ENCODE results near the gene NTN1. TPM values are rescaled to one million over a fixed set of nuclear protein-coding genes. Genes with fewer than 3 reads are reported as not detected.

Gene NTN1
- total RNA-seq, 1 donor from 2014 or later = 1.1 TPM

GRCh38 chr17:9002606-9003354 is 18.5 kb upstream of the NTN1 start:
- no peak for TF ChIP-seq CTCF (IDR thresholded peaks at IDR 0.05)
- ATAC-seq (ENCODE audit: low read depth) = peak; percentile 64
- POLR2A ChIA-PET = interaction anchor here (0.7 to 1.2 kb wide), 4 partner anchors 18 to 288 kb away, joined by 3 to 6 read pairs (median 4); partner anchors contain the start of genes NTN1 and PIK3R5

GRCh38 chr17:9003355-9004131 is 17.8 kb upstream of the NTN1 start:
- no peak for TF ChIP-seq CTCF (IDR thresholded peaks at IDR 0.05)
- ChIA-PET POLR2A (interaction anchor here (1.1 to 1.2 kb wide), 2 partner anchors 38 to 287 kb away, joined by 3 to 4 read pairs; partner anchors contain the start of gene PIK3R5), CTCF (interaction anchor here (0.7 to 2.0 kb wide), 7 partner anchors 10 to 593 kb away, joined by 3 to 5 read pairs (median 3); partner anchors contain the start of gene NTN1)
- intact Hi-C loops (cut with micrococcal nuclease) = loop anchor here (1.0 to 5.0 kb wide), 2 partner anchors 18 to 941 kb away; partner anchors contain the start of gene NTN1
- H3K4me1 Mint-ChIP-seq = peaks cover 27% of the 10 kb centered on the region
- ATAC-seq (ENCODE audit: low read depth) (no peak), DNase-seq (no peak)
- H3K36me3 Mint-ChIP-seq (ENCODE audit: low read depth) = no peaks in the 10 kb centered on the region
- H3K27me3 Mint-ChIP-seq = peaks cover 34% of the 10 kb centered on the region
- H3K27ac Mint-ChIP-seq = no peak overlapping the region
- H3K4me3 Mint-ChIP-seq = peak overlapping the region; percentile 64
- H3K9me3 Mint-ChIP-seq = no peaks in the 10 kb centered on the region

More at GRCh38 chr17:9002606-9003354, 18.5 kb upstream of the NTN1 start:
- intact Hi-C loops (cut with micrococcal nuclease) = loop anchor here (1.0 to 5.0 kb wide), 2 partner anchors 19 to 940 kb away; partner anchors contain the start of gene NTN1
- Mint-ChIP-seq H3K27ac (no peak overlapping the region), H3K4me1 (peaks cover 31% of the 10 kb centered on the region), H3K4me3 (peak overlapping the region; percentile 66), H3K27me3 (peaks cover 34% of the 10 kb centered on the region), H3K36me3 (ENCODE audit: low read depth) (no peaks in the 10 kb centered on the region), H3K9me3 (no peaks in the 10 kb centered on the region)
- CTCF ChIA-PET = interaction anchor here (0.6 to 2.0 kb wide), 8 partner anchors 10 to 592 kb away, joined by 3 to 5 read pairs (median 3); partner anchors contain the start of gene NTN1
- peak; percentile 53 for DNase-seq

- CTCF ChIA-PET = interaction anchor here (1.1 to 2.0 kb wide), 2 partner anchors 17 to 113 kb away, joined by 4 to 5 read pairs; partner anchors contain the start of gene NTN1
- Mint-ChIP-seq H3K4me1 (peaks cover 27% of the 10 kb centered on the region), H3K9me3 (no peaks in the 10 kb centered on the region), H3K27me3 (peaks cover 39% of the 10 kb centered on the region), H3K27ac (no peak overlapping the region), H3K36me3 (ENCODE audit: low read depth) (no peaks in the 10 kb centered on the region), H3K4me3 (peak overlapping the region; percentile 4)
- POLR2A ChIA-PET = no interaction called here
- no peak for ATAC-seq (ENCODE audit: low read depth)
- intact Hi-C loops (cut with micrococcal nuclease) = loop anchor here (5.0 kb wide), 1 partner anchor 942 kb away; no protein-coding TSS in a partner anchor
- TF ChIP-seq CTCF (IDR thresholded peaks at IDR 0.05) = no peak
- DNase-seq = no peak
These were observed 17.0 kb upstream of the NTN1 start for GRCh38 chr17:9004132-9004960.

- Mint-ChIP-seq H3K4me3 (no peak overlapping the region), H3K27ac (no peak overlapping the region)
These were observed 16.4 kb upstream of the NTN1 start for GRCh38 chr17:9004961-9005285.

More at GRCh38 chr17:9004961-9005285, 16.4 kb upstream of the NTN1 start:
- no peak for DNase-seq
- intact Hi-C loops (cut with micrococcal nuclease) = loop anchor here (5.0 kb wide), 1 partner anchor 943 kb away; no protein-coding TSS in a partner anchor
- ATAC-seq (ENCODE audit: low read depth) = no peak
- H3K36me3 Mint-ChIP-seq (ENCODE audit: low read depth) = no peaks in the 10 kb centered on the region
- CTCF ChIA-PET = interaction anchor here (0.6 to 1.1 kb wide), 2 partner anchors 114 to 596 kb away, joined by 4 read pairs; no protein-coding TSS in a partner anchor
- no peaks in the 10 kb centered on the region for H3K9me3 Mint-ChIP-seq
- POLR2A ChIA-PET = no interaction called here
- peaks cover 45% of the 10 kb centered on the region for H3K27me3 Mint-ChIP-seq
- TF ChIP-seq CTCF (IDR thresholded peaks at IDR 0.05) = no peak
- peaks cover 27% of the 10 kb centered on the region for H3K4me1 Mint-ChIP-seq
